GM18861 (cell line): ENCODE data around the gene CELA2B.
"Not testable (repeated sequence)": the region's sequence is repeated elsewhere in the genome, so short reads cannot be mapped to it uniquely, and the experiment has no call there.

Source experiments
- ATAC-seq: cut with Tn5 transposase; IDR thresholded peaks from one replicate; pipeline ENCODE4 v1.9.1; 2021; ENCODE audit not compliant: unreplicated experiment

Gene CELA2B

DNA sequence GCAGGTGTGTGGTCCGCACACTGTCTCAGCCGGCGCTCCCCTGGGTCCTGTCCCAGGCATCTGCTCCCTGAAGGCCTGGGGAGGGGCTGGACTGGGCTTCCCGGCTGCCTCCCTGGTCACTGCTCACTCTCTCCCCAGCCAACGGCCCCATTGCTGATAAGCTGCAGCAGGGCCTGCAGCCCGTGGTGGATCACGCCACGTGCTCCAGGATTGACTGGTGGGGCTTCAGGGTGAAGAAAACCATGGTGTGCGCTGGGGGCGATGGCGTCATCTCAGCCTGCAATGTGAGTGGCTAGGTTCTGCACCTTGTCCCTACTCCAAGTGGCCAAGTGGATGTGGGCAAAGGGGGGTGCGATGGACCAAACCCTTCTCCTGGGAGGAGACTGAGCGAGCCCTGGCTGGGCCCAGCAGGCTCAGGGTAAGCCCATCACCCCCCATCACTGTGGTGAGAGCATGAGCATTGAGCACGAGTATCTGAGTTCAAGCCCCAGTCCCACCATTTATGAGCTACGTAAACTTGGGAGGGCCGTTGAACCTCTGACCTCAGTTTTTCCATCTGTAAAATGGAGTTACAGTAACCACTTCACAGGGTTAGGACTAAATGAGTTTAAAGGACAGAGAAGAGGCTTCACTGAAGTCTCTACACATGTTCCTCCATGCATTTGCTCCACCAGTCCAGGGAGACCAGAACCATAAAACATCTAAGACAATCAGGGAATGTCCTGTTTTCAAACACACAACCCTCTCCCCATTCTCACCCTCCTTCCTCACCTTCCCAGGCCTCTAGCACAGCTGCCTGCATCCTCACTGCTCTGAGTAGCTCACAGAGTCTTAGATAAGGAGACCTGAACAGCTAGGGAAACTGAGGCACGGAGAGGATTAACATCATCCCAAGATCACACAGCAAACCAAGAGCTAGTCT, 31.2 kb upstream of the CELA2B start:
- ATAC-seq: no peak

DNA sequence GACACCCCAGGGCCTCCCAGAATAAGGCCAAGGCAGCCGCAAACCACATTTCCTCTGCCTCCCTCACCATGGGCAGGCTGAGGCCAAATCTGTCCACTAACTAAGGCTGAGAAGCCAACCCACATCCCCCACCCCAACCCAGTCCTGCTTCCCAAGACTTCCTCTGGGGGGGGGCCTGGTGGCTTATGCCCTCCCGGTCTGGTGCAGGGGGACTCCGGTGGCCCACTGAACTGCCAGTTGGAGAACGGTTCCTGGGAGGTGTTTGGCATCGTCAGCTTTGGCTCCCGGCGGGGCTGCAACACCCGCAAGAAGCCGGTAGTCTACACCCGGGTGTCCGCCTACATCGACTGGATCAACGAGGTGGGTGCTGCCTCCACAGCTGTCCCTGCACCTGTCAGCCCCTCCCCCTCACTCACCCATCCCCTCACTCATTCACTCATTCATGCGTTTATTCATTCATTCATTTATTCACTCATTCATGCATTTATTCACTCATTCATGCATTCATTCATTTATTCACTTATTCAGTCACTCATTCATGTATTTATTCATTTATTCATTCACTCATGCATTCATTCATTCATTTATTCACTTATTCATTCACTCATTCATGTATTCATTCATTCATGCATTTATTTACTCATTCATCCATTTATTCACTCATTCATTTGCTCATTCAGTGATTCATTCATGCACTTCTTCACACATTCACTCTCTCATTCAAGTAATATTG, 30.3 kb upstream of the CELA2B start:
- ATAC-seq: no peak

DNA sequence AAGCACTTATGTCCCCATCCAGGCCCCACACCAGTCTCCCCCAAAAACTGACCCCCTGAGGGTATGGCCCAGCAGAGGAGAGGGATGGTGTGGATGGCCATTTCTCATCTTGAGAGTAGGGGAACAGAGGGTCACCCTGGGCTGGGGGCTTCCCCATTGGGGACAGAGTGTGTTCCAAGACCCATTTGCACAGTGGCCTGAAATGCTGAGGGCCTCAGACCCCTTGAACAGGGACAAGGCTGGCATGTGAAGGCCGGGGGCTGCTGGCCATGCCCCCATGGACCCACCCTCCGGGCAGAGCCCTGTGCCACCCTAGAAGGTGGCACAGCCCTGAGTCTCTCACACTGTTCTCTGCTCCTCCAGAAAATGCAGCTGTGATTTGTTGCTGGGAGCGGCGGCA, 29.7 kb upstream of the CELA2B start:
- no peak for ATAC-seq

DNA sequence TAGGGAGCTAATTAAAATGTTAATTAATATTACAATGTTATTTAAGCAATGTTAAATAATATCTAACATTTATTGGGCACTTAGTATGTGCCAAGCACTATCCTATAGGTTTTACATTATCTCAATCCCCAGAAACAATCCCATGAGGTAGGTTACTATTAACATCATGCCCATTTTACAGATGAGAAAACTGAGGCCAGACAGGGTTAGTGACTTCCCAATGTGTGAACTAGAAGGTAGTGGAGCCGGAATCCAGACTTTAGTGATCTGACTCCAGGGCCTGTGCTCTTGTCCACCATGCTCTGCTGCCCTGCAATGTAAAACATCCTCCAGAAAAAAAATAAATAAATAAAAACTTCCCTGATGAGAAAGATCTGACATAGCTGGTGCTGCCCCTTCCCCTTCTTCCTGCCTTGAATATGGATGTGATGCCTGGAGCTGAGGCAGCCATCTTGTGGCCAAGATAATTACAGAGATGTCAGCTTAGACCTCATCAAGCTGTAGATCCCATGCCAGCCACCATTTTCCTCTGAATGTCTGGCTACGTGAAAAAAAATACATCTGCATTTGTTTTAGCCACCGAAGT, 26.9 kb upstream of the CELA2B start:
- no peak for ATAC-seq

DNA sequence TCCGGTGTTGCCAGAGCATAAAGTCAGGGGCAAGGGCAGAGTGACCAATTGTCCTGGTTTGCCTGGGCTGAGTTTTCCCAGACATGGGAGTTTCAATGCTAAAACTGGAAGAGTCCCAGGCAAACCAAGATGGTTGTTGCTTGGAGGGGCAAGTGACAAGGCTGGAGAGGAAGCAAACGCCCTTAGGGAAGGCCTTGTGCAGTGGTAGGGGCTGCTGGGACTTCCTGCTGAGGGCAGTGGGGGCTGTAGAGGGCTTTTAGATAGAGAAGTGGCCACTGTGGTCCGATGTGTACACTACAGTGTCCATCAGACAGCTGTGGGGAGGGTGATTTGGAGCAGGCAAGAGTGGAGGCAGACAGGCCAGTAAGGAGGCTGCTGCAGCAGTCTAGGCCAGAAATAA, 26.3 kb upstream of the CELA2B start:
- no peak for ATAC-seq

DNA sequence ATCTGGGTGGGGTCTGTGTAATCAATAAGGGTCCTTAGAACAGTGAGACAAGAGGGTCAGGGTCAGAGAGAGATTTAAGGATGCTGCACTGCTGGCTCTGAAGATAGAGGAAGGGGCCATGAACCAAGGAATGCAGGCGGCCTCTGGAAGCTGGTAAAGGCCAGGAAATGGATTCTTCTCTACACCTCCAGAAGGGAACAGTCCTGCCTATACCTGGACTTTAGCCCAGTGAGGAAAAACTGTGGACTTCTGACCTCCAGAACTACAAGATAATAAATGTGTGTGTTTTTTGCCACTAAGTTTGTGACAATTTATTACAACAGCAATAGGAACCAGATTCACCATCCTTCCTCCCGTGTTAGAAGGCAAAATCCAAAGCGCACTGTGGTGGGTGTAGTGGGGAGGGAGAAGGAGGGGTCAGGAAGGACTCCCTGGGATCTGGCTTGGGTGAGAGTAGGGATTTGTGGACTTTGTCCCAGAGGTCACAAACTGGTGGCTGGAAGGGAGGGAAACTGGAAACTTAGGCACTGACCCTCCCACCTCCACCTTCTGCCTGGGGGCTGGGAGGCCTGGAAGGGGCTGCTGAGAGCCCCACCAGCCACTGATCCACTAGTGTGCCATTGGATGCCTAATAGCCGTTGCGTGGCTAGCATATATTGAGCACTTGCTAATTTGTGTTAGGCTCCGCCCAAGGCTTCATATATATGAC, 24.7 kb upstream of the CELA2B start:
- ATAC-seq: no peak

DNA sequence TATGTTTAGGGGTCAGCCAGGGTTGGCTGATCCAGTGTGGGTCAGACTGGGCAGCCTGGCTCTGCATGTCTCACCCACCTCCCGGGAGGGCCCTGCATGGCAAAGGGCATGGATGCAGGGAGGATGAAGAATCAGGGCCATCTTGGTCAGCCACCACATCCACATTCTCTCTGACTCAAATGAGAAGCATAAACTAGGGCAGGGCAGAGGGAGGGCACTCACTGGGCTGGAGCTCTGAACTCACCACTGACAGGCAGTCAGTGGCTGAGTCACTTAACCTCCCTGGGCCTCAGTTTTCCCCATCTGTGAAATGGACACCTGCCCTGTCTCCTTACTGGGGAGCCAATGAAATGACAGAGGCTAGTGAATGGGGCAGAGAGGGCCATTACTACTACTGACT, 23.7 kb upstream of the CELA2B start:
- ATAC-seq: no peak

DNA sequence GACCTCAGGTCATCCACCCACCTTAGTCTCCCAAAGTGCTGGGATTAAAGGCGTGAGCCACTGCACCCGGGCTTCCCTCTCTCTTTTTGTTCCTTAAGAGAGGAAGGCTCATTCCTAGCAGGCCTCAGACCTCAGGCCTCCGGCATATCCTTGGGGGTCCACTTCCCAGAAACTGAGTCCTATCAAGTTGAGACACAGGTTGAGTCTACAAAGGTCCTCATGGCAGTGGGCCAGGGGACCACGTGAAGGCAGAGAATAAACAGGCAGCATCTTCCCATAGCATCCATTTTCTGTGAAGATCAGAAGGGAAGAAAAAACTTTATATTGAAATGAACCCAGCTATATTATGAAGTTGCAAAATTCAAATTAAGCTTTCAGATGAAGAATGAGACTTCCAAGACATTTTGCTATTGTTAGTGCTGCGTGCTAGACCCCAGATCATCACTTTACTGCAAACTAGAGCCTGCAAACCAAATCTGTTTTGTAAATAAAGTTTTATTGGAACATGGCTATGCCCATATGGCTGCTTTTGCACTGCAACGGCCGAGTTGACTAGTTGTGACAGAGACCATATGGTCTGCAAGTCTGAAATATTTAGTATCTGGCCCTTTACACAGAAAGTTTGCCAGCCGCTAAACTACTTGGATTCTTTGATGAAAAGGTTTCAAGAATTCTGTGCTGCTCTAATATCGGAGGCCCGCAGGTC, 22.9 kb upstream of the CELA2B start:
- ATAC-seq: no peak

DNA sequence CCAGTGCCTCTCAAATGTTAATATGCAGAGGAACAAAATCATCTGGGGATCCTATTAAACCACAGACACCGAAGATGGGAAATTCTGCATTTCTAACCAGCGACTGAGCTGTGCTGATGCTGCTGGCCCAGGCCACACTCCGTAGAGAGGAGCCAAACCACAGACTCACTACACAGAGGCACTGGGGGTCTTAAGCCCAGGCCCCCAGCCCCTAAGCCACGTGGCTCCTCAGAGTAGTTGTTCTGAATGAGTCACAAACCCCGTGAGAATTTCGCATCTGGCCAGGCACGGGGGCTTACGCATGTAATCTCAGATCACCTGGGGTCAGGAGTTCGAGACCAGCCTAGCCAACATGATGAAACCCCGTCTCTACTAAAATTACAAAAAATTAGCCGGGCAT, 22.2 kb upstream of the CELA2B start:
- ATAC-seq: no peak

DNA sequence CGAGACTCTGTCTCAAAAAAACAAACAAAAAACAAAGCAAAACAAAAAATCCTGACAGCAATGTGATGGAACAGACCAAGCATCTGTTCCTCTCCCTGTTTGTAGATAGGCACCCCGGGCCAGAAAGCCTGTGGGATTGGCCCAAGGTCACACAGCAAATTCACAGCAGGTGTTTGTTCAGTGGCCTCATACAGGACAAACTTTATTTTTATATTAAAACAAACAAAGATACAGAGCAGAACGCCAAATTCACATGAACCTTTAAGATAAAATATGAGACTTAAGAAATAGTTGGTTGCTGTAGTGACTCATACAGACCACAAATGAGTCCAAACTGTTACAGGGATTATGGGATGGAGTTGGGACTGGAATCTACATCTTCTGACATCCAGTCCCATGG, 21.6 kb upstream of the CELA2B start:
- no peak for ATAC-seq

DNA sequence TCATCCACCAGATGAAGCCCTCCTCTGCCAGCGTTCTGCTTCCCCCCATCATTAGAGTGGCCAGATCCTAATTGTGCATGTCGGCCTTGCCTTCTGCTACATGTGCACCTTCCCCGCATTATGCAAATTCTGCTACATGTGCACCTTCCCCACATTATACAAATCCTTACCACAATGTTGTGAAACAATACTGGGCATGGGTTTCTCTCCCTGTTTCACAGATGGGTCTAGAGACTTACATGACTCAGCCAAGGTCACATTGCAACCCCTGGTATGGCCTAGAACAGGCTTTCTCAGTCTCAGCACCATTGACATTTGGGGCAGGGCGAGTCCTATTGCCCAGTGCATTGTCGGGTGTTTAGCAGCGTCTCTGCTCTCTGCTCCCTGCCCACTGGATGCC, 20.4 kb upstream of the CELA2B start:
- no peak for ATAC-seq

DNA sequence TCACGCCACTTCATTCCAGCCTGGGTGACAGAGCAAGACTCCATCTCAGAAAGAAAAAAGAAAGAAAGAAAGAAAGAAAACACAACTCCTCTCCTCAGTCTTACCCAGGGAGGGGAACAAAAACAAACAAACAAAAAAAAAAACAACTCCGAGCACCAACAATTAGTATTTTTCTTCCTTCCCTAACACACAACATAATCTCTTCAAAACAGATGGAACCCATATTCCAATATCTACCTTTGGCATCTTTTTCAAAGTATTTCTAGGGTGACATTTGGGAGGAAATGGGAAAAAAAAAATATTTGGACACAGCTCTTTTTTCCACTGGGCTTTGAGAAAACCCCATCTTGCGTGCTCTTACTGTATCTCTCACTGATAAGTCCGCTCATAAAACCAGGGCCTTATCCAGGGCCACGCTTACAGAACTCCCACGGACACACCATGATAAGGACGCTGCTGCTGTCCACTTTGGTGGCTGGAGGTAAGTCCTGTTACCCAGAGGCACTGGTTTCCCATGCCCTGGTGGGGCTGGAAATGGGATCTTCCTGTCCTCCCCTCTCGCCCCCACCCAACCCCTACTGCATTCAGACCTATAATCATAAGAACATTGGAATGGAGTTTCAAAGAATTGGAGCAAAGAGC, 19.5 kb upstream of the CELA2B start, which contains the start of gene CELA2A:
CELA2A (plus strand) TSS at position 420 of the 642 bp plus-strand sequence; CDS start at position 442, 22 bp downstream.
- ATAC-seq: no peak

DNA sequence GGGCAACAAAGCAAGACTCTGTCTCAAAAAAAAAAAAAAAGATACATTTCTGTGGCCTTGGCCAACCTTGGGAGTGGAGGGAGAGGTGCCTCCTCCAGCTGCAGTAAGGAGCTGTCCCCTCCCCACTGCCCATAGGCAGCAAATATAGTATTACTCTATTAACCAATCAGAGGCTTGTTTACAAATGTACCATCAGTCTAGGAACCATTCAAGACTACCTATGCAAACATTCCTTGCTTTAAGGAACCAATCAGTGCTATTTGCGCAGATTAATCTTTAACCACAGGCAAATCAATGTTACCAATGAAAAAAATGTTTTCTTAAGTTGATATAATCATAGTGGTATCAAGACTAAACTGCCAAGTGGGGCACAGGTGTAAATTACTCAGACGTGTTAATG, 18.3 kb upstream of the CELA2B start:
- no peak for ATAC-seq

DNA sequence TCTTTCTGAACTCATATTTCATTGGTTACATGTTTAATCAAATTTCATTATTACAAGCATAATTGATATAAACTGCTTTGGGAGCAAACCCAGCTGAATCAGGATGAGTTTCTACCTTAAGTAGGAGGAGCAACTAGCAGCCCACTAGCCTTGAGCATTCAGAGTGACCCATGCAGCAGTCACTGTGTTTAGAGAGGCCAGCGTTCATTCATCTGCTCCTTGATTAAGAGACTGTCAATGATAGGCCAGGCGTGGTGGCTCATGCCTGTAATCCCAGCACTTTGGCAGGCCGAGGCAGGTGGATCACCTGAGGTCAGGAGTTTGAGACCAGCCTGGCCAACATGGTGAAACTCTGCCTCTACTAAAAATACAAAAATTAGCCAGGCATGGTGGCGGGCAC, 17.5 kb upstream of the CELA2B start:
- not testable (repeated sequence) for ATAC-seq

DNA sequence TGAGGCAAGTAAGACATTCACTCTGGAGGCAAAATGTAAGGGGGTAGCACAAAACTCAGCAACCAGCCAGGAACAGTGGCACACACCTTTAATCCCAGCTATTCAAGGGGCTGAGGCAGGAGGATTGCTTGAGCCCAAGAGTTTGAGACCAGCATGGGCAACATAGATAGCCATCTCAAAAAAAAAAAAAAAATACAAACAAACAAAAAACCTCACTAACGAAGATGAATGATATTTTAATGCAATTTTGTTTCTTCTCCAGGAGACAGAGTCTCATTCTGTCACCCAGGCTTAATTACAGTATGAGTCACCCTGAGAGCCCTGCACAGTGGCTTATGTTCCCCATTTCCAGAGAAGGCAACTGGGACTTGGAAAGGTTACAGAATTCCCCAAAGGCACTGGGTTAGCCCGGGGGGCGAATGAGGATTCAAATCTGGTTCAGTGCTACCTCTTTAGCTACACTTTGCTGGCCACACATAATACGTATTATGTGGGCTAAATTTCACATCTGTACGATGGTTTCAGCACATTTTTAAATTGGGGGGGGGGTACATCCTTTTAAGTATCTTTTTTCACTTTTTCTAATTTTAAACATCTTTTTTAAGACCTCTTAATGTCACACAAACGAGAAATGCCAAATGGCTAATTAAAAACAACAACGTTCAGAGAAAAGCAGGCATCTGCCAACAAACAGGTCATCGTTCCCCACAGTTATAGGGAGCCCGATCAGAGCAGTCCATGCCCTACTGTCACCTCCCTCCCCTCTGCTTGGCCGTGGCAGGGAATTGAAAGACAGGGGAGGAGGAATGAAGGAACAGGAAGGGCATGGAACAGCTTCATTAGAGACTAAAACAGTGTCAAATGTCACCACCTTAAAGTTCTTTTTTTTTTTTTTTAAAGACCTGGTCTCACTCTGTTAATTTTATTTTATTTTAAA, 15.9 kb upstream of the CELA2B start:
- no peak for ATAC-seq

DNA sequence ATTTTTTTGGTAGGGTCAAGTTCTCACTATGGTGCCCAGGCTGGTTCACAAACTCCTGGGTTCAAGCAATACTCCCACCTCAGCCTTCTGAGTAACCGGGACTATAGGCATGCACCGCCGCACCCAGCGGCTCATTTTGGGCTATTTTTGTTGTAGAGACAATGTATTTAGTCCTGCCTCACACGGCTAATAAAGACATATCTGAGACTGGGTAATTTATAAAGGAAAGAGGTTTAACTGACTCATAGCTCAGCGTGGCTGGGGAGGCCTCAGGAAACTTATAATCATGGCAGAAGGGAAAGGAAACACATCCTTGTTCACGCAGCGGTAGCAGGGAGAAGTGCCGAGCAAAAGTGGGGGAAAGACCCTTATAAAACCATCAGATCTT, 15.2 kb upstream of the CELA2B start:
- ATAC-seq: no peak

DNA sequence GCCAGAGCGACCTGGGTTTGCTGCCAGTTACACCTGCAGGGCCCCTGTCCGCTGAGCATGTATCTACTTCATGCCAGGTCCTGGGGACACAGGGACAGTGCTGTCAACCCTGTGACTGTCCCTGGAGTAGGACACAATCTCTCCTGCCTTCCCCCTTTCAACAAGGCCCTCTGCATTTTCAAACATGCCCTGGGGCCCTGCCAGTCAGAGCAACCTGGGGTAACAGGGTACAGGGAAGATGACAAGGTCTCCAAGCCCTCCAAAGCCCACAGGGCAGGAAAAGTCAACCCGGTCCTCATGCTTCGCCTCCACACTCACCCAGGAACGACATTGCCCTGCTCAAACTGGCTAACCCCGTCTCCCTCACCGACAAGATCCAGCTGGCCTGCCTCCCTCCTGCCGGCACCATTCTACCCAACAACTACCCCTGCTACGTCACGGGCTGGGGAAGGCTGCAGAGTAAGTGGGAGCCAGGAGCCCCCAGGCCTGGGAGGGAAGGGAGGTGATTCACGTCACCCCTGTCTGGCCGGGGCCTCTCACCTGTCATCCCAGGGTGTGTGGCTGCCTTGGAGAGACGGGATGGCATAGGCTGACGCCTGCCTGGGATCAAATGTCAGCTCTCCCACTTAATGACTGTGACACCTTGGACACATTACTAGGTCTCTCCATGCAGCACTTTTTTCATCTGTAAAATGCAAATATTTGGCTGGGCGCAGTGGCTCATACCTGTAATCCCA, 12.7 kb upstream of the CELA2B start:
- not testable (repeated sequence) for ATAC-seq

DNA sequence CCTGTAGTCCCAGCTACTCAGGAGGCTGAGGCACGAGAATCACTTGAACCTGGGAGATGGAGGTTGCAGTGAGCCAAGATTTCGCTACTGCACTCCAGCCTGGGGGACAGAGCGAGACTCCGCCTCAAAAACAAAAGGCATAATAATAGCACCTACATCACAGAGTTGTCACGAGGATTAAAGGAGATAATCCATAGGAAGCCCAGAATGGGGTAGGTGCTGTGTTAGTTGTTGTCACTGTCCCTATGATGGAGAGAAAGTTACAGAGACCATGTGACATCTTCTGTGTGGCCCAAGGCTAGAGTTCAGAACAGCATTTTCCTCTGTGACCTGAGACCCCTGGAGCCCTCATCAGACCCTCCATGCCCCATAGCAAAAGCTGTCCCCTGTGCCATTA, 12.0 kb upstream of the CELA2B start:
- ATAC-seq: not testable (repeated sequence)
